Measurements from ENCODE around the gene ZBED4.

- TF ChIP-seq POLR2A (IDR thresholded peaks at IDR 0.05; ENCODE audit: low read length) (no peak), GATA1 (IDR thresholded peaks at IDR 0.05; ENCODE audit: low read depth, low read length) (no peak)
Measured at GRCh38 chr22:49887064-49887451, 33.4 kb downstream of the ZBED4 start.
